ENCODE data around the gene NRSN1. TPM values are rescaled to one million over a fixed set of nuclear protein-coding genes. Genes with fewer than 3 reads are reported as not detected.

NRSN1 gene
- total and polyA plus RNA-seq, 2 donors (not counting 1 experiment from before 2014, with no cell fraction given): not detected

- no peak overlapping the region for H3K27ac Mint-ChIP-seq
- no peaks in the 10 kb centered on the region for H3K9me3 Mint-ChIP-seq (ENCODE audit: insufficient read depth)
- peaks cover 4% of the 10 kb centered on the region for H3K27me3 Mint-ChIP-seq
- Histone ChIP-seq H3K36me3 (replicated peaks in 1 of 2; ENCODE audit: control extremely low read depth in 1 of 2, control insufficient read depth in 1 of 2, extremely low read depth in 1 of 2, insufficient read depth in 2 of 2, low read length in 1 of 2) (no peaks in the 10 kb centered on the region), H3K4me3 (ENCODE audit: control extremely low read depth in 1 of 5, extremely low read depth in 1 of 5, insufficient read depth in 1 of 5, low read depth in 2 of 5, low read length in 4 of 5) (no peak overlapping the region), H3K4me2 (replicated peaks; ENCODE audit: low read depth, low read length, poor library complexity, severe bottlenecking) (no peak overlapping the region), H4K20me1 (ENCODE audit: control insufficient read depth, insufficient read depth, low read length, poor library complexity, severe bottlenecking) (no peaks in the 10 kb centered on the region), H3K9ac (ENCODE audit: low read length) (no peak overlapping the region), H3K27me3 (replicated peaks in 1 of 4; ENCODE audit: control extremely low read depth in 1 of 4, control insufficient read depth in 3 of 4, insufficient read depth in 4 of 4, low read length in 3 of 4) (no peaks in the 10 kb centered on the region), H2AFZ (ENCODE audit: insufficient read depth, low read depth, low read length, poor library complexity, severe bottlenecking) (no peak overlapping the region), H3K4me1 (ENCODE audit: control insufficient read depth in 2 of 2, insufficient read depth in 2 of 2, low read length in 2 of 2) (no peaks in the 10 kb centered on the region), H3K27ac (ENCODE audit: low read length in 2 of 2) (no peak overlapping the region), H3K79me2 (ENCODE audit: control insufficient read depth, insufficient read depth, low read length) (no peaks in the 10 kb centered on the region), H3K9me3 (ENCODE audit: control extremely low read depth in 1 of 3, control insufficient read depth in 2 of 3, insufficient read depth in 1 of 3, low read length in 2 of 3) (peaks cover 0 to 2% (median 1%) of the 10 kb centered on the region in 3 donors)
- no peaks in the 10 kb centered on the region for H3K4me1 Mint-ChIP-seq
- no peak for ATAC-seq (ENCODE audit: low read depth)
- ChIA-PET POLR2A (no interaction called here), CTCF (no interaction called here)
- H3K4me3 Mint-ChIP-seq: no peak overlapping the region
- intact Hi-C loops (cut with micrococcal nuclease): no loop called here
- TF ChIP-seq EZH2 (IDR thresholded peaks at IDR 0.05; ENCODE audit: borderline replicate concordance, insufficient read depth, low read depth, low read length, poor library complexity, severe bottlenecking) (no peak), CTCF (IDR thresholded peaks at IDR 0.05) (no peak)
- no peak for DNase-seq
- WGBS (ENCODE audit: insufficient coverage): 100% methylated on average over 1 of the region's 1 CpG
These were observed 18.7 kb upstream of the NRSN1 start for GRCh38 chr6:24107294-24107693.

DNA sequence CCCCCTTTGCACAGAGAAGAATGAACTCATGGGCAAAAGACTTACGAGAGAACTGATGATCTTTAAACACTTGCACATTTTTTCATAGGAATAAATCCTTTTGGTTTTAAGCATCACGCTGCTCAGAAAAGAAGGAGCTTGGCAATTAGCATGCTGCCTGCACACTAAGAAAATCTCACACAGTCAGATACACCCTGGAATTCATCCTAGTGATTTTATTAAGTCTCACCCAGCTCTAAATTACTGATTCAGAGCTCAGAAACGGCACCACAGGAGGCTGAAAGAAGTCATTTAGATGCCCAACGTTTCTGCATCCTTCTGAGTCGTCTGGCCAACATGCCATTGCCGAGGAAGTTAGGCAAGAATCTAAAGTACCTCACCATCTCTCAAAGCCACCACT, 18.0 kb upstream of the NRSN1 start:
- WGBS (ENCODE audit: insufficient coverage): 81% methylated on average over 6 of the region's 6 CpGs
- no peak for ATAC-seq (ENCODE audit: low read depth)

More for the DNA sequence above, 18.0 kb upstream of the NRSN1 start:
- Mint-ChIP-seq H3K27me3 (no peaks in the 10 kb centered on the region), H3K9me3 (ENCODE audit: insufficient read depth) (no peaks in the 10 kb centered on the region), H3K4me3 (no peak overlapping the region), H3K4me1 (no peaks in the 10 kb centered on the region), H3K27ac (no peak overlapping the region)
- H3K4me2 ChIP-seq (replicated peaks; ENCODE audit: low read depth, low read length, poor library complexity, severe bottlenecking): no peak overlapping the region
- no peak for DNase-seq
- ChIA-PET CTCF (no interaction called here), POLR2A (no interaction called here)
- no peak overlapping the region for H2AFZ ChIP-seq (ENCODE audit: insufficient read depth, low read depth, low read length, poor library complexity, severe bottlenecking)
- H4K20me1 ChIP-seq (ENCODE audit: control insufficient read depth, insufficient read depth, low read length, poor library complexity, severe bottlenecking): no peaks in the 10 kb centered on the region
- no peak overlapping the region for H3K4me3 ChIP-seq (ENCODE audit: control extremely low read depth in 1 of 5, extremely low read depth in 1 of 5, insufficient read depth in 1 of 5, low read depth in 2 of 5, low read length in 4 of 5)
- H3K36me3 ChIP-seq (replicated peaks in 1 of 2; ENCODE audit: control extremely low read depth in 1 of 2, control insufficient read depth in 1 of 2, extremely low read depth in 1 of 2, insufficient read depth in 2 of 2, low read length in 1 of 2): no peaks in the 10 kb centered on the region
- intact Hi-C loops (cut with micrococcal nuclease): no loop called here
- H3K4me1 ChIP-seq (ENCODE audit: control insufficient read depth in 2 of 2, insufficient read depth in 2 of 2, low read length in 2 of 2): no peaks in the 10 kb centered on the region
- no peaks in the 10 kb centered on the region for H3K79me2 ChIP-seq (ENCODE audit: control insufficient read depth, insufficient read depth, low read length)
- H3K9ac ChIP-seq (ENCODE audit: low read length): no peak overlapping the region
- no peaks in the 10 kb centered on the region for H3K27me3 ChIP-seq (replicated peaks in 1 of 4; ENCODE audit: control extremely low read depth in 1 of 4, control insufficient read depth in 3 of 4, insufficient read depth in 4 of 4, low read length in 3 of 4)
- no peak overlapping the region for H3K27ac ChIP-seq (ENCODE audit: low read length in 2 of 2)
- TF ChIP-seq EZH2 (IDR thresholded peaks at IDR 0.05; ENCODE audit: borderline replicate concordance, insufficient read depth, low read depth, low read length, poor library complexity, severe bottlenecking): no peak
- TF ChIP-seq CTCF (IDR thresholded peaks at IDR 0.05): no peak
- peaks cover 0 to 3% (median 2%) of the 10 kb centered on the region in 3 donors for H3K9me3 ChIP-seq (ENCODE audit: control extremely low read depth in 1 of 3, control insufficient read depth in 2 of 3, insufficient read depth in 1 of 3, low read length in 2 of 3)
